HEK293T (cell line): ENCODE data around the gene KIR2DL3.

ENCODE experiments used
- ARNT ChIP-seq: fragments of 450-650 bp; IDR thresholded peaks from 2 replicates; pipeline ENCODE4 v1.6.1; 2017; ENCODE audit warnings: mild to moderate bottlenecking
- BHLHE40 ChIP-seq: fragments of 450-650 bp; IDR thresholded peaks from 2 replicates; pipeline ENCODE4 v1.6.1; 2016; ENCODE audit warnings: mild to moderate bottlenecking, moderate library complexity, borderline replicate concordance
- CTBP1 ChIP-seq: fragments of 450-650 bp; IDR thresholded peaks from 2 replicates; pipeline ENCODE4 v1.6.1; 2016; ENCODE audit warnings: borderline replicate concordance
- ELF4 ChIP-seq: fragments of 450-650 bp; IDR thresholded peaks from 2 replicates; pipeline ENCODE4 v1.6.1; 2017; ENCODE audit warnings: antibody characterized with exemption
- FOXA1 ChIP-seq: fragments of 450-650 bp; IDR thresholded peaks from 2 replicates; pipeline ENCODE4 v1.6.1; 2016; ENCODE audit warnings: mild to moderate bottlenecking
- FOXM1 ChIP-seq: fragments of 450-650 bp; IDR thresholded peaks from 2 replicates; pipeline ENCODE4 v1.6.1; 2017; ENCODE audit warnings: mild to moderate bottlenecking, borderline replicate concordance
- HDGF ChIP-seq: fragments of 450-650 bp; IDR thresholded peaks from 2 replicates; pipeline ENCODE4 v1.6.1; 2017; ENCODE audit warnings: antibody characterized with exemption, borderline replicate concordance
- LEF1 ChIP-seq: fragments of 450-650 bp; IDR thresholded peaks from 2 replicates; pipeline ENCODE4 v1.6.1; 2017; ENCODE audit warnings: mild to moderate bottlenecking, borderline replicate concordance
- NFRKB ChIP-seq: fragments of 450-650 bp; IDR thresholded peaks from 2 replicates; pipeline ENCODE4 v1.6.1; 2016; ENCODE audit warnings: mild to moderate bottlenecking, moderate library complexity
- SP1 ChIP-seq: fragments of 450-650 bp; IDR thresholded peaks from 2 replicates; pipeline ENCODE4 v1.6.1; 2017
- SUZ12 ChIP-seq: fragments of 450-650 bp; IDR thresholded peaks from 2 replicates; pipeline ENCODE4 v1.6.1; 2016; ENCODE audit warnings: mild to moderate bottlenecking
- ZNF384 ChIP-seq: fragments of 450-650 bp; IDR thresholded peaks from 2 replicates; pipeline ENCODE4 v1.6.1; 2016
- TF ChIP-seq, protein P1 (sequence below): fragments of 450-650 bp; IDR thresholded peaks from 2 replicates; pipeline ENCODE4 v1.6.1; 2016

DNA sequence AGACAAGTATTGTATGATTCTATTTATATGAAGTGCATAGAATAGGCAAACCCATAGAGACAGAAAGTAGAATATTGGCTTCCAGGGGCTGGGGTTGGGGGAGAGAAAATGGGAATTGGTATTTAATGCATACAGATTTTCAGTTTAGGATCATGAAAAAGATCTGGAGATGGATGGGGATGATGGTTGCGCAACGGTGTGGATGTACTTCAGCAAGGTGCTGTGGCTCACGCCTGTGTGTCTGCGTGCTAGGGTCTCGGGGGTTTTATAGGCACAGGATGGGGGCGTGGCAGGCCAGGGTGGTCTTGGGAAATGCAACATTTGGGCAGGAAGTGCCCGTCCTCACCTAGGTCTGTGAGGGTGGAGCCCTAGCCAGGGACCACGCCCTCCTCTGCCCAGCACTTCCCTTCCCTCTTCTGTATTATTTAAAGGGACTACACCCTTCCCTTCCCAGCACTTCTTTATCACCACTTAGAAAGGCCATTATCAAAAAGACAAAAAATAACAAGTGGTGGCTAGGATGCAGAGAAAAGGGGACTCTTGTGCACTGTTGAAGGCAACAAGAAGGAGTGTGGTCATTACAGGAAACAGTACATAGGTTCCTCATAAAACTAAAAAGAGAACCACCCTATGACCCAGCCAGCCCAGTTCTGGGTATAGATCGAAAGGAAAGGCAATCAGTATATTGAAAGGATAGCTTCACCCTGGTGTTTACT lies 46.6 kb upstream of the KIR2DL3 start:
- no peak for TF ChIP-seq ARNT
- no peak for TF ChIP-seq BHLHE40
- no peak for TF ChIP-seq ZNF384
- TF ChIP-seq LEF1, result no peak
- TF ChIP-seq SUZ12, result no peak
- TF ChIP-seq ELF4, result no peak
- no peak for TF ChIP-seq FOXA1
- no peak for TF ChIP-seq FOXM1
- no peak for TF ChIP-seq HDGF
- TF ChIP-seq SP1, result no peak
- TF ChIP-seq CTBP1, result no peak
- no peak for TF ChIP-seq NFRKB
- TF ChIP-seq, protein P1, sequence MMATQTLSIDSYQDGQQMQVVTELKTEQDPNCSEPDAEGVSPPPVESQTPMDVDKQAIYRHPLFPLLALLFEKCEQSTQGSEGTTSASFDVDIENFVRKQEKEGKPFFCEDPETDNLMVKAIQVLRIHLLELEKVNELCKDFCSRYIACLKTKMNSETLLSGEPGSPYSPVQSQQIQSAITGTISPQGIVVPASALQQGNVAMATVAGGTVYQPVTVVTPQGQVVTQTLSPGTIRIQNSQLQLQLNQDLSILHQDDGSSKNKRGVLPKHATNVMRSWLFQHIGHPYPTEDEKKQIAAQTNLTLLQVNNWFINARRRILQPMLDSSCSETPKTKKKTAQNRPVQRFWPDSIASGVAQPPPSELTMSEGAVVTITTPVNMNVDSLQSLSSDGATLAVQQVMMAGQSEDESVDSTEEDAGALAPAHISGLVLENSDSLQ, result no peak
